Measurements from ENCODE around the gene MAIP1. TPM values are rescaled to one million over a fixed set of nuclear protein-coding genes. Genes with fewer than 3 reads are reported as not detected.

The MAIP1 gene
- total and polyA plus RNA-seq, 2 of the 4 experiments (the other 2 are of a cell fraction) = 14.2 to 16.8 TPM

DNA sequence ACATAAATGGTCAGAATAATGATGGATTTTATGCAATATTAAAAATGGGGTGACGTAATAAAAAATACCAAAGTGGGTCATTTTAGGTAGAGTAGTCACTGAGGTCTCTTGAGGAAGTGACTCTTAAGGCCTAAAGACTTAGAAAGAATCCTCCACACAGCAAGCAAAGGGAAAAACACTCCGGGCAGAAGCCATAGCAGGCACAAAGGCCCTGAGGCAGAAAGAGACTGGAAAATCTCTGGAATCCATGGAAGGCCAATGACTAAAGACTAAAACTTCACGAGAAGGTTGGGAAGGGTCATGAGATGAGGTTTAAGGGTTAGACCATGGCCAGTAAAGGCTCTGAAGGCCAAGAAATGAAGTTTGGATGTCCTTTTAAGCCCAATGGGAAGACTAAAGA is 36.9 kb downstream of the MAIP1 start:
- TF ChIP-seq POLR2A (IDR thresholded peaks at IDR 0.05; ENCODE audit: low read depth, low read length) (no peak), RAD21 (IDR thresholded peaks at IDR 0.05; ENCODE audit: low read length) (no peak), CHD1 (IDR thresholded peaks at IDR 0.05; ENCODE audit: low read depth, low read length) (no peak), RFX5 (IDR thresholded peaks at IDR 0.05; ENCODE audit: low read depth, low read length) (no peak), NFE2L2 (IDR thresholded peaks at IDR 0.05; ENCODE audit: low read depth, low read length) (no peak), CEBPB (IDR thresholded peaks at IDR 0.05; ENCODE audit: low read depth, low read length) (no peak), MXI1 (IDR thresholded peaks at IDR 0.05; ENCODE audit: borderline replicate concordance, low read depth, low read length) (no peak), FOS (IDR thresholded peaks at IDR 0.05; ENCODE audit: low read depth, low read length) (no peak), MAFK (IDR thresholded peaks at IDR 0.05; ENCODE audit: low read depth, low read length) (no peak), MAZ (IDR thresholded peaks at IDR 0.05; ENCODE audit: borderline replicate concordance, low read depth, low read length) (no peak), RCOR1 (IDR thresholded peaks at IDR 0.05; ENCODE audit: insufficient replicate concordance, low read length) (no peak), BHLHE40 (IDR thresholded peaks at IDR 0.05; ENCODE audit: low read depth, low read length) (no peak)
- TF ChIP-seq, protein P1, sequence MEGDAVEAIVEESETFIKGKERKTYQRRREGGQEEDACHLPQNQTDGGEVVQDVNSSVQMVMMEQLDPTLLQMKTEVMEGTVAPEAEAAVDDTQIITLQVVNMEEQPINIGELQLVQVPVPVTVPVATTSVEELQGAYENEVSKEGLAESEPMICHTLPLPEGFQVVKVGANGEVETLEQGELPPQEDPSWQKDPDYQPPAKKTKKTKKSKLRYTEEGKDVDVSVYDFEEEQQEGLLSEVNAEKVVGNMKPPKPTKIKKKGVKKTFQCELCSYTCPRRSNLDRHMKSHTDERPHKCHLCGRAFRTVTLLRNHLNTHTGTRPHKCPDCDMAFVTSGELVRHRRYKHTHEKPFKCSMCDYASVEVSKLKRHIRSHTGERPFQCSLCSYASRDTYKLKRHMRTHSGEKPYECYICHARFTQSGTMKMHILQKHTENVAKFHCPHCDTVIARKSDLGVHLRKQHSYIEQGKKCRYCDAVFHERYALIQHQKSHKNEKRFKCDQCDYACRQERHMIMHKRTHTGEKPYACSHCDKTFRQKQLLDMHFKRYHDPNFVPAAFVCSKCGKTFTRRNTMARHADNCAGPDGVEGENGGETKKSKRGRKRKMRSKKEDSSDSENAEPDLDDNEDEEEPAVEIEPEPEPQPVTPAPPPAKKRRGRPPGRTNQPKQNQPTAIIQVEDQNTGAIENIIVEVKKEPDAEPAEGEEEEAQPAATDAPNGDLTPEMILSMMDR (conservative IDR thresholded peaks at IDR 0.05; ENCODE audit: low read depth, low read length) = no peak
- TF ChIP-seq, protein P2, sequence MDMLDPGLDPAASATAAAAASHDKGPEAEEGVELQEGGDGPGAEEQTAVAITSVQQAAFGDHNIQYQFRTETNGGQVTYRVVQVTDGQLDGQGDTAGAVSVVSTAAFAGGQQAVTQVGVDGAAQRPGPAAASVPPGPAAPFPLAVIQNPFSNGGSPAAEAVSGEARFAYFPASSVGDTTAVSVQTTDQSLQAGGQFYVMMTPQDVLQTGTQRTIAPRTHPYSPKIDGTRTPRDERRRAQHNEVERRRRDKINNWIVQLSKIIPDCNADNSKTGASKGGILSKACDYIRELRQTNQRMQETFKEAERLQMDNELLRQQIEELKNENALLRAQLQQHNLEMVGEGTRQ (IDR thresholded peaks at IDR 0.05; ENCODE audit: low read depth, low read length) = no peak
- TF ChIP-seq, protein P3, sequence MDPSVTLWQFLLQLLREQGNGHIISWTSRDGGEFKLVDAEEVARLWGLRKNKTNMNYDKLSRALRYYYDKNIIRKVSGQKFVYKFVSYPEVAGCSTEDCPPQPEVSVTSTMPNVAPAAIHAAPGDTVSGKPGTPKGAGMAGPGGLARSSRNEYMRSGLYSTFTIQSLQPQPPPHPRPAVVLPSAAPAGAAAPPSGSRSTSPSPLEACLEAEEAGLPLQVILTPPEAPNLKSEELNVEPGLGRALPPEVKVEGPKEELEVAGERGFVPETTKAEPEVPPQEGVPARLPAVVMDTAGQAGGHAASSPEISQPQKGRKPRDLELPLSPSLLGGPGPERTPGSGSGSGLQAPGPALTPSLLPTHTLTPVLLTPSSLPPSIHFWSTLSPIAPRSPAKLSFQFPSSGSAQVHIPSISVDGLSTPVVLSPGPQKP (IDR thresholded peaks at IDR 0.05; ENCODE audit: borderline replicate concordance, low read depth, low read length) = no peak

More for the DNA sequence above, 36.9 kb downstream of the MAIP1 start:
- Histone ChIP-seq H3K27me3 (ENCODE audit: control insufficient read depth, insufficient read depth, low read length) (no peaks in the 10 kb centered on the region), H4K91ac (ENCODE audit: insufficient read depth, low read depth, low read length) (no peak overlapping the region), H2AFZ (replicated peaks; ENCODE audit: low read length, poor library complexity) (no peak overlapping the region), H2AK5ac (ENCODE audit: low read depth, low read length) (no peak overlapping the region), H3K9ac (ENCODE audit: low read depth, low read length) (no peak overlapping the region), H3K9me3 (ENCODE audit: control insufficient read depth, insufficient read depth, low read length) (no peaks in the 10 kb centered on the region), H3K79me1 (ENCODE audit: low read depth in 1 of 2, low read length in 2 of 2) (no peaks in the 10 kb centered on the region), H2BK5ac (ENCODE audit: low read depth, low read length, poor library complexity, severe bottlenecking) (no peak overlapping the region), H3K56ac (ENCODE audit: extremely low read depth, insufficient read depth, low read length) (no peak overlapping the region), H2BK15ac (ENCODE audit: low read depth, low read length) (no peak overlapping the region), H3K4me3 (ENCODE audit: insufficient read depth, low read depth, low read length) (no peak overlapping the region), H3K23ac (ENCODE audit: low read depth, low read length) (no peak overlapping the region), H3K4ac (ENCODE audit: low read depth, low read length) (no peak overlapping the region), H3K27ac (ENCODE audit: insufficient read depth, low read length) (no peak overlapping the region), H2BK120ac (ENCODE audit: low read depth, low read length) (no peak overlapping the region), H4K5ac (ENCODE audit: low read depth, low read length) (no peak overlapping the region), H4K20me1 (ENCODE audit: insufficient read depth, low read length) (no peaks in the 10 kb centered on the region), H4K8ac (ENCODE audit: low read depth in 2 of 2, low read length in 2 of 2) (no peak overlapping the region), H3K4me2 (ENCODE audit: low read depth, low read length) (no peak overlapping the region), H2AK9ac (replicated peaks; ENCODE audit: low read depth, low read length, poor library complexity) (no peak overlapping the region), H3K36me3 (ENCODE audit: control insufficient read depth, insufficient read depth, low read length) (no peaks in the 10 kb centered on the region), H3K14ac (replicated peaks; ENCODE audit: low read depth, low read length) (no peak overlapping the region), H3K9me1 (ENCODE audit: insufficient read depth, low read length) (no peaks in the 10 kb centered on the region), H2BK20ac (ENCODE audit: low read depth, low read length) (no peak overlapping the region), H3K4me1 (ENCODE audit: control insufficient read depth, insufficient read depth, low read length) (peaks cover 8% of the 10 kb centered on the region; the same call in 1 of the 2 replicates), H3K18ac (ENCODE audit: low read depth, low read length) (no peak overlapping the region)
- no peak for DNase-seq
- no peak for ATAC-seq (ENCODE audit: low read depth)
- intact Hi-C loops (cut with micrococcal nuclease) (no loop called here), in situ Hi-C loops (cut with MboI; ENCODE audit: low sequenced_read_pairs) (no loop called here), dilution Hi-C loops (cut with HindIII; ENCODE audit: low sequenced_read_pairs, unreplicated experiment) (no loop called here)
- POLR2A ChIA-PET (ENCODE audit: unreplicated experiment) = no interaction called here
- BruUV-seq (replicated peaks) = no TSS peak
- no CpG with 5 or more reads among the region's 3 CpGs for WGBS, 2 experiments (ENCODE audit: extremely low coverage in 2 of 2, insufficient read length in 1 of 2)
- CTCF ChIA-PET = no interaction called here
